Measurements from ENCODE around the gene RBFOX2. TPM values are rescaled to one million over a fixed set of nuclear protein-coding genes. Genes with fewer than 3 reads are reported as not detected.

The RBFOX2 gene
- polyA plus RNA-seq, 1 donor = 67.0 TPM

- DNase-seq = no peak
- Histone ChIP-seq H3K27ac (ENCODE audit: low read length) (no peak overlapping the region), H3K36me3 (ENCODE audit: control insufficient read depth, insufficient read depth, low read length) (no peaks in the 10 kb centered on the region), H3K4me3 (ENCODE audit: low read length) (no peak overlapping the region), H3K4me1 (ENCODE audit: control insufficient read depth, insufficient read depth, low read length) (peaks cover 4% of the 10 kb centered on the region), H3K27me3 (ENCODE audit: control insufficient read depth, insufficient read depth, low read length) (no peaks in the 10 kb centered on the region), H3K9me3 (ENCODE audit: control insufficient read depth, low read depth, low read length) (no peaks in the 10 kb centered on the region)
- whole genome bisulfite sequencing (ENCODE audit: insufficient coverage, low lambda C conversion rate) = no CpG with 5 or more reads among the region's 4 CpGs
Measured at GRCh38 chr22:35860087-35860733, 168.4 kb downstream of the RBFOX2 start.

- no peaks in the 10 kb centered on the region for H3K36me3 ChIP-seq (ENCODE audit: control insufficient read depth, insufficient read depth, low read length)
- no peak overlapping the region for H3K4me3 ChIP-seq (ENCODE audit: low read length)
- DNase-seq = no peak
- no peaks in the 10 kb centered on the region for H3K9me3 ChIP-seq (ENCODE audit: control insufficient read depth, low read depth, low read length)
- WGBS (ENCODE audit: insufficient coverage, low lambda C conversion rate) = no CpG with 5 or more reads among the region's 2 CpGs
- H3K4me1 ChIP-seq (ENCODE audit: control insufficient read depth, insufficient read depth, low read length) = peaks cover 9% of the 10 kb centered on the region
- H3K27ac ChIP-seq (ENCODE audit: low read length) = no peak overlapping the region
- no peaks in the 10 kb centered on the region for H3K27me3 ChIP-seq (ENCODE audit: control insufficient read depth, insufficient read depth, low read length)
Measured at GRCh38 chr22:35854334-35854733, 174.3 kb downstream of the RBFOX2 start.

GRCh38 chr22:35852076-35852475 lies 176.5 kb downstream of the RBFOX2 start:
- H3K4me1 ChIP-seq (ENCODE audit: control insufficient read depth, insufficient read depth, low read length) = peaks cover 10% of the 10 kb centered on the region
- H3K36me3 ChIP-seq (ENCODE audit: control insufficient read depth, insufficient read depth, low read length) = no peaks in the 10 kb centered on the region
- no peaks in the 10 kb centered on the region for H3K9me3 ChIP-seq (ENCODE audit: control insufficient read depth, low read depth, low read length)
- DNase-seq = no peak
- H3K27me3 ChIP-seq (ENCODE audit: control insufficient read depth, insufficient read depth, low read length) = no peaks in the 10 kb centered on the region
- no peak overlapping the region for H3K27ac ChIP-seq (ENCODE audit: low read length)
- no peak overlapping the region for H3K4me3 ChIP-seq (ENCODE audit: low read length)

GRCh38 chr22:35850831-35851230 lies 177.8 kb downstream of the RBFOX2 start:
- H3K9me3 ChIP-seq (ENCODE audit: control insufficient read depth, low read depth, low read length) = no peaks in the 10 kb centered on the region
- H3K27me3 ChIP-seq (ENCODE audit: control insufficient read depth, insufficient read depth, low read length) = no peaks in the 10 kb centered on the region
- H3K4me1 ChIP-seq (ENCODE audit: control insufficient read depth, insufficient read depth, low read length) = peaks cover 10% of the 10 kb centered on the region
- no peak overlapping the region for H3K4me3 ChIP-seq (ENCODE audit: low read length)
- 89% methylated on average over 1 of the region's 5 CpGs for WGBS (ENCODE audit: insufficient coverage, low lambda C conversion rate)
- no peaks in the 10 kb centered on the region for H3K36me3 ChIP-seq (ENCODE audit: control insufficient read depth, insufficient read depth, low read length)
- H3K27ac ChIP-seq (ENCODE audit: low read length) = peak overlapping the region; percentile 40
- DNase-seq = no peak

- H3K4me1 ChIP-seq (ENCODE audit: control insufficient read depth, insufficient read depth, low read length) = peaks cover 10% of the 10 kb centered on the region
- no peaks in the 10 kb centered on the region for H3K9me3 ChIP-seq (ENCODE audit: control insufficient read depth, low read depth, low read length)
- 20% methylated on average over 1 of the region's 1 CpG for WGBS (ENCODE audit: insufficient coverage, low lambda C conversion rate)
- no peak overlapping the region for H3K27ac ChIP-seq (ENCODE audit: low read length)
- no peaks in the 10 kb centered on the region for H3K27me3 ChIP-seq (ENCODE audit: control insufficient read depth, insufficient read depth, low read length)
- H3K36me3 ChIP-seq (ENCODE audit: control insufficient read depth, insufficient read depth, low read length) = no peaks in the 10 kb centered on the region
- peak in 1 of 2 donors; percentile 42 for DNase-seq
- H3K4me3 ChIP-seq (ENCODE audit: low read length) = no peak overlapping the region
Measured at GRCh38 chr22:35846804-35847203, 181.8 kb downstream of the RBFOX2 start.

- Histone ChIP-seq H3K27ac (ENCODE audit: low read length) (no peak overlapping the region), H3K4me1 (ENCODE audit: control insufficient read depth, insufficient read depth, low read length) (peaks cover 6% of the 10 kb centered on the region), H3K4me3 (ENCODE audit: low read length) (no peak overlapping the region), H3K27me3 (ENCODE audit: control insufficient read depth, insufficient read depth, low read length) (no peaks in the 10 kb centered on the region), H3K36me3 (ENCODE audit: control insufficient read depth, insufficient read depth, low read length) (no peaks in the 10 kb centered on the region), H3K9me3 (ENCODE audit: control insufficient read depth, low read depth, low read length) (no peaks in the 10 kb centered on the region)
- no CpG with 5 or more reads among the region's 2 CpGs for WGBS (ENCODE audit: insufficient coverage, low lambda C conversion rate)
- no peak for DNase-seq
Measured at GRCh38 chr22:35844886-35845285, 183.7 kb downstream of the RBFOX2 start.

GRCh38 chr22:35842954-35843353 lies 185.7 kb downstream of the RBFOX2 start:
- DNase-seq = no peak
- H3K9me3 ChIP-seq (ENCODE audit: control insufficient read depth, low read depth, low read length) = no peaks in the 10 kb centered on the region
- H3K4me3 ChIP-seq (ENCODE audit: low read length) = no peak overlapping the region
- H3K27me3 ChIP-seq (ENCODE audit: control insufficient read depth, insufficient read depth, low read length) = no peaks in the 10 kb centered on the region
- no CpG with 5 or more reads among the region's 2 CpGs for WGBS (ENCODE audit: insufficient coverage, low lambda C conversion rate)
- H3K4me1 ChIP-seq (ENCODE audit: control insufficient read depth, insufficient read depth, low read length) = no peaks in the 10 kb centered on the region
- no peak overlapping the region for H3K27ac ChIP-seq (ENCODE audit: low read length)
- no peaks in the 10 kb centered on the region for H3K36me3 ChIP-seq (ENCODE audit: control insufficient read depth, insufficient read depth, low read length)

- H3K27ac ChIP-seq (ENCODE audit: low read length) = no peak overlapping the region
Measured at GRCh38 chr22:35842519-35842913, 186.1 kb downstream of the RBFOX2 start.

GRCh38 chr22:35841907-35842518 lies 186.6 kb downstream of the RBFOX2 start:
- no peaks in the 10 kb centered on the region for H3K36me3 ChIP-seq (ENCODE audit: control insufficient read depth, insufficient read depth, low read length)
- 100% methylated on average over 1 of the region's 3 CpGs for WGBS (ENCODE audit: insufficient coverage, low lambda C conversion rate)

More at GRCh38 chr22:35842519-35842913, 186.1 kb downstream of the RBFOX2 start:
- Histone ChIP-seq H3K27me3 (ENCODE audit: control insufficient read depth, insufficient read depth, low read length) (no peaks in the 10 kb centered on the region), H3K9me3 (ENCODE audit: control insufficient read depth, low read depth, low read length) (no peaks in the 10 kb centered on the region), H3K4me3 (ENCODE audit: low read length) (no peak overlapping the region), H3K36me3 (ENCODE audit: control insufficient read depth, insufficient read depth, low read length) (no peaks in the 10 kb centered on the region), H3K4me1 (ENCODE audit: control insufficient read depth, insufficient read depth, low read length) (peaks cover under 1% of the 10 kb centered on the region)
- WGBS (ENCODE audit: insufficient coverage, low lambda C conversion rate) = no CpG with 5 or more reads among the region's 1 CpG
- no peak for DNase-seq

GRCh38 chr22:35840302-35840739 lies 188.3 kb downstream of the RBFOX2 start:
- DNase-seq = peak; percentile 95
- no CpG with 5 or more reads among the region's 9 CpGs for WGBS (ENCODE audit: insufficient coverage, low lambda C conversion rate)
- H3K4me1 ChIP-seq (ENCODE audit: control insufficient read depth, insufficient read depth, low read length) = peaks cover 9% of the 10 kb centered on the region
- peak overlapping the region; percentile 62 for H3K27ac ChIP-seq (ENCODE audit: low read length)
- no peaks in the 10 kb centered on the region for H3K9me3 ChIP-seq (ENCODE audit: control insufficient read depth, low read depth, low read length)
- no peaks in the 10 kb centered on the region for H3K27me3 ChIP-seq (ENCODE audit: control insufficient read depth, insufficient read depth, low read length)
- peak overlapping the region; percentile 56 for H3K4me3 ChIP-seq (ENCODE audit: low read length)
- no peaks in the 10 kb centered on the region for H3K36me3 ChIP-seq (ENCODE audit: control insufficient read depth, insufficient read depth, low read length)

More at GRCh38 chr22:35841907-35842518, 186.6 kb downstream of the RBFOX2 start:
- Histone ChIP-seq H3K4me3 (ENCODE audit: low read length) (no peak overlapping the region), H3K9me3 (ENCODE audit: control insufficient read depth, low read depth, low read length) (no peaks in the 10 kb centered on the region), H3K4me1 (ENCODE audit: control insufficient read depth, insufficient read depth, low read length) (peaks cover 3% of the 10 kb centered on the region), H3K27ac (ENCODE audit: low read length) (no peak overlapping the region), H3K27me3 (ENCODE audit: control insufficient read depth, insufficient read depth, low read length) (no peaks in the 10 kb centered on the region)
- DNase-seq = no peak

Measured in large intestine (tissue), 3 donors.